NOMO-1 treated with dmso at 0.1 percent for 144 hours (cell line): ENCODE measurements around the gene RASSF8.

Source experiments
- DNase-seq: peaks from one replicate; lab custom pipeline; 2025; ENCODE audit not compliant: unreplicated experiment; lab: John Stamatoyannopoulos, UW

Gene RASSF8

DNA sequence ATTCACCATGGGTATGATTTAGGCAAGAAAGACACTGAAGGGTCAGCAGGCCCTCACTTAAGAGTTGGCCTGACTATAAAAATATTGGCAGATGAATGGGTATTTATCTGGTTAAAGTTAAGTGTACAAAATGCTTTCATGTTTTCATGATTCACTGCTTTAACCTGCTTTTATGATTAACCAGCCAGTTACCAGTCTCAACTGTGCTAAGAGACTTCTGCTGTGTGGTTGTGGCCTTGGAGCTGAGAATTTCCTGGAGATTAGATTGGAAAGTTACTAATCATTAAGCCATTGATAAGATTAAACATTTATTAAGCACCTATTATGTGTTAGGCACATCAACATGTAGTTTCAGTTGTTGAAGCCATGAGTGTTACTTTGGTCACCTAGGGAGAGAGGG is 68.9 kb downstream of the RASSF8 start:
- no peak for DNase-seq

DNA sequence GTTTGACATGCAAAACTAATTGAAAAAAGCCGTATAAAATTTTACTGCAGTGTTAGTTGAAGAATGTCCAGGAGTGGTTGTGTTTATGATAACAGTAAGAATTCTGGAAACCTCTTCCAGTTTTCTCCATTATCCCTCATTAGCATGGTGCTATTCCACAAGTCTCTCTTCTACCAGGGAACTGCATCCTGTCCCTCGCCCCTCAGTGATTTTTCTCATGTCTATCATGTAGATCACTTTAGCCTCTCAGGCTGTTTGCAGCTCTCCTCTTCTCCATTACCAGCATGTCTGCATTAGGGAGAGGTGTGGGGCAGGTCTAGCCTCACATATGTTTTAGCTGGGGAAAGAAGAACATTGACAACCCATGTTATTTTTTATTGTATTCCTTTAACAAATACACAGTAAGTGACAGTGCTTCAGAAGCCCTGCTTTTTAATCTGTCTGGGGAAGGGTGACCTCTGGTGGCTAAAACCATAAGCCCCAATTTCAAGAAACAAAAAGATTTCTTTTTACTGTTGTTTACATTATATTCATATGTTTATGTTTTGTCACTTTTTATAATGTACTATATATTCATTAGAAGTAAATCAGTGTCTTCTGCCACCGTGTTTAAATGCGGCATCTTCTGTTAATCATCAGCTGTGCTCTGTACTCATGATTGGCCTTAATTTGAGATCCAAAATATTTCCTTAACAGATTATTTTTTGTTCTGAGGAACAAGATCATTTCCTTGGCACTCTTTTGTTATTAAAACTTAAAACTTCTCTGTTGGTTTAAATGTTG is 70.7 kb downstream of the RASSF8 start:
- DNase-seq = no peak

DNA sequence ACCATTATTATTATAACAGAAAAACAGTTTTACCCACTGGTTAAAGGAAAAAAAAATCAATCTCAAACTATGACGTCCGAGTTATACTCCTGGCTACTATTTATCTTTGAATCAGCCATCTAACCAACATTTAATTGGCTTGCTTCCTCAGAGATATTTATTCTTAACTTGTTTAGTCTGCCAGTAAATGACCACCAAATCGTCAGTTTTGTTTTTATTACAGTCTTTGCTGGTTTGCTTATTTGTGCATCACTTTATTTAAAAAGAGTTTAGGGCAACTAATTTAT is 71.2 kb downstream of the RASSF8 start:
- DNase-seq = no peak

DNA sequence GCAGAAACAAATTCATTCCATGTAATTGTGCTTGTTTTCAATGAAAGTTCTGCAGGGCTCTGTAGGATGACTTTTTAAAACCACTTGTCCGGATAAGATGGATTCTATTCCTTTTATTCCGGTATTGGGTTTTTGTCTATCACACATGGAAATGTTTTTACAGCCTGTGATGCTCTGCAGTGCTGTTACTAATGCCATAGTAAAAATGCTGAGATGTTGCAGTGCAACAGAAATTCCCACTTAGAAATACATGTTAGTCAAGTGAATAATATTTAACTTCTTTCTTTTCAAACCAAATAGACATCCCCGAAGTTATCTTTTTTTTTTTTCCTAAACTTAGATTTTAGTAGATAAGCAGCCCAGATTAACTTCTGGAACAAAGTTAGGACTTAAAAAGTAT is 71.9 kb downstream of the RASSF8 start:
- no peak for DNase-seq

DNA sequence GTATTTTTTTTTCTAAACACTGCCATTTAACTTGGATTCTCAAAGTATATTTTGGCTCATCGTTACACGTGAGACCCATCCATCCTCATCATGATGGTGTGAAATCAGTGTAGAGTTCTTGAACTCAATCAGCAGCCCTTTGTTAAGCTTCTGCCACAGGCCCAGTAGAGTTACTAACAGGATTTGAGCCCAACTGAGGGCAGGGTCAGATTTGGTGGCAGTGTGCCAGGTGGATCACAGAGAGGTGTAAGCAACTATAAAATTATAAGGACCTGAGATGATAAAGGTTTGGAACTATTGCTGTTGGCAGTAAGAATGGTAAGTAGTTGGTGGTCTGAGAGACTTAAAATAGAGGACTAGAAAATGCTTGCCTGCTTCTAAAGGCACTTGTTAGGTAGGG is 72.8 kb downstream of the RASSF8 start:
- no peak for DNase-seq

DNA sequence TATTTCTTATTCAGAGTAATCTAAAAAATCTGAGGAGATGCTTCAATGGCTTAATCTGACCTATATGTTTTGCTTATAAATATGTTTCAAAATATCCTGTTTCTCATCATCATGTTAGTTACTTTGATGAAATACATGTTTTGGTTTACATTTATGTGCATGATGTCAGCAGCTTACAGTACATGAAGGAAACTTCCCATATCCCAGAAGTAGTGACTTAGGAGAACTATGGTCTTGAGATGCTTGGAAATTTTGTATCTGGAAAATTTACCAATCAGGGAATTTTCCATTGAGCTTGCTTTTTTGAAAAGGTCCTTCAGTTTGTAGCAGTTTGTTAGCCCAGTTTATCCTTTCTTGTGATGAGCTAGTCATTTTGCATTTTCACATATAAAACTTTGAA is 73.3 kb downstream of the RASSF8 start:
- no peak for DNase-seq

DNA sequence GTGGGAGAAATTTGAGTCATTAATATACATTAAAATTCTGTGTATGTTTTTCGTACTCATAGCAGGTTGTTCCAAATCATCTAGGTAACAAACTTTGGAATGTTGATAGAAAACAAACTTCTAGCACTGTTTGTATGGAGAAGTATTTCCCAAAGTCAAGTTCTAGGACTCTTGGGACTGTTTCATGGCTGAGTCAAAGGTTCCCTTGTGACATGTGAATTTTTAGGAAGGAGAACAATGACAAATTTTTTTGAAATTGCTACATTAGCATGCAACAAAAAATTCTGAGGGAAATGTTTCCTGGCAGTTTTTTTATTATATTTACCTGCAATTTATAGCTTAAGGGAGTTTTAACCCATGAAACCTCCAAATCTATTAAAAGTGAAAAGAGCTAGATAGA is 73.8 kb downstream of the RASSF8 start:
- no peak for DNase-seq

DNA sequence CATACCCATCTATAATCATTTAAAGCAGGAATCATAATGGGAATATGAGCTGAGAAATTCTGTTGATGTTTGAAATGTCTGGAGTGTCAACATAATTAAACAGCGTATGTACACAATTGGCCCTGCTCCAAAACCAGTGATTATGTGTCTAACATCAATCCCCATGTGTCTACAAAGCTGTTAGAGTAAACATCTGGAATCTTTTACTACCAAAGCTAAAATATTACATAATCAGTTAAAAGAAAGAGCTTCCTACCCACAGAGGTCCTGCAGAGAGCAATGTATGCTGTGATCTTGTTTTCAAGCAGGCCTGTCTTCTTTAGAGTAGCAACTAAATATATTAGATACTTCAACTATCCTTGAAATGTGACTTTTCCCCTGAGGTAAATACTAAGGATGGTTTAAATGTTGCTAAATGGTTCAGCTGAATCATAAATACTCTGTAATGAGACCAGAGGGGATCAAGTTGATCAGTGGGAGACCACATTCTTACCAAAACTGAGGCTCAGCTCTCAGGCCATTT is 74.3 kb downstream of the RASSF8 start:
- no peak for DNase-seq

DNA sequence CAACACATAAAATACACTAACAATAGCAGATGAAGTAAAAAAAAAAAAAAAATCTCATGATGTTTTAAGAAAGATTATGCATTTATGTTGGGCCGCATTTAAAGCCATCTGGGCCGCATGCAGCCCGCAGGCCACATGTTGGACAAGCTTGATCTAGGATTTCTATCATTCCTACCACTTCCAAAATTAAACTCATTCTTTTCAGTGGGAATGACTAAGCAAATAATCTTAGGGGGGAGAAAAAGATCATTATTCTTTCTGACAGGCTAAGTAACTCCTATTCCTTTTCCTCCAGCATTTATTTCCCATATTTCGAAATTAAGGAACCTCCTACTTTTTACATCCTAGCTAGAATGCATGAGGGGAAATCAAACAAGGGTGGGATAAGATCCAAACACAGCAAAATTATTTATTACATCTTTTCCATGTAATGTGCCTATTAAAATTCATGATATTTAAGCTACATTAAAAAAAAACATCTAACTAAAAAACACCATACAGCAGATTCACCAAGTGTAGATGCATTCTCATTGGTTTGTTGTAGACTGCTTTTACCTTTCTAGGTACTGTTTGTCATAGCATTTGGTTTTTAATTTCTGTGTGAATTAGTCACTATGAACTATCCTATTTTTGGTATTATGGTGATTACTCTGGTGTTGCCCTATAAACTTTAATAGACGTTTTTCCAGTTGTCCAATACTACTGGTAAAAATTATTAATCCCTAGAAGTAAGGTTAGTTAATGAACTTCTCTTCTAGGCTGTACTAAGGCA is 76.1 kb downstream of the RASSF8 start:
- no peak for DNase-seq

DNA sequence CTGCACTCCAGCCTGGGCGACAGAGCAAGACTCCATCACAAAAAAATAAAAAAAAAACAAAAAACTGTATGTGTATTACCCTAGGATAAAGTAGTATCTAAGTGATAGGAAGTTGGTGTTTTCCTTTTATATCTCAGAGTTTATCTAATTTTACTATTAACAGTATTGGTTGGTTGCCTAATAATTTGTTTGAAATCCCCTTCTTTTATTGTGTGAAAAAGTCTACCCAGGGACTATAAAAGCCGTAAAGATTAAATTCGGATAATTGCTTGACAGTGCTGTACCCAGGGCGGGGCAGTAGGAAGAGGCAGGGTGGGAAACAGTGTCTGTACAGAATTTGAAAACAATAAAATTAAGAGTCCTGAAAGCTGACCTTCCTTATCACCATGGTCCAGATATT is 78.4 kb downstream of the RASSF8 start:
- DNase-seq = no peak

DNA sequence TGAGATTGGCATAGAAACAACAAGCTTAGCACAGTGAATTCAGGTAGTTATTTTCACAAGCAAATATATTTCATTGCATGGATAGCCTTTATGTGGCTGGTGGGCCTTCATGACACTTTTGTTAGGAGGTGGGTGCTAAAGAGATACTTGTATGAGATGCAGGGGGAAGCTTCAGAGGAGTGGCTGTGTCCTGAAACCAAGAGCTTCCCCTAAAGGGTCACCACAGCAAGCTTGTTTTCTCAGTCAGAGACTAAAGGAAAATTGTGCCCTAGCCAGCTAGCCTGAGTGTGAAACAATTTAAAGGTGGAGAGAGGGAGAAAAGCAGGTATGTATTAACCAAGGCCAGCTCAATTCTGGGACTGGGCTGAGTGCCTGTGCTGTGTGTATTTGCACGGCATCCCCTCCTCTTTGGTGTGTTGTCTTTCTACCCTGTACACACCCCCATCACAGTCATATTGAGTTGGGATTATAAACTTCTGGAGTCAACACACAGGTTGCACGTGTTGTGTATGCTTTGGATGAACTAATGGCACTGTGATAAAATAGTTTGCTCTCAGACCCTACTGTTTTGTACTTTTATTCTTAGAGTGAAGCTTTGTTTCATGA is 79.2 kb downstream of the RASSF8 start:
- no peak for DNase-seq

DNA sequence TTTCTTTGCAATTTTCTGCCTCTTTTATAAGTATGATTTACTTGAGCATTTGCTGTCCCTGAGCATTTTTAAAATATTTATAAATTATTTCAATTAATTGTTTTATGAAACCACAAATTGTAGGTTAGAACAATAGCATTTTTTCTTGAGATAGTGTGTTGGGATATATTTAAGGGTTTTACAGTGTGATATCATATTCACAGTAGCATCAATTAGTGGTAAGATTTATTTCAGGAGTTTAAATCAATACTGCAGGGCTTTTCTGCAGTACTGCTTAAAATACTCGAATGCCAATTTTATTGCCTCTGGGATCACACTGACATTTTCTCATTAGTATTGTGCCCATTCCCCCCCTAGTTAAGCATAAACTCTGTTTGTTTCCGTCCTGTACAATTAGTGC is 84.2 kb downstream of the RASSF8 start:
- no peak for DNase-seq

DNA sequence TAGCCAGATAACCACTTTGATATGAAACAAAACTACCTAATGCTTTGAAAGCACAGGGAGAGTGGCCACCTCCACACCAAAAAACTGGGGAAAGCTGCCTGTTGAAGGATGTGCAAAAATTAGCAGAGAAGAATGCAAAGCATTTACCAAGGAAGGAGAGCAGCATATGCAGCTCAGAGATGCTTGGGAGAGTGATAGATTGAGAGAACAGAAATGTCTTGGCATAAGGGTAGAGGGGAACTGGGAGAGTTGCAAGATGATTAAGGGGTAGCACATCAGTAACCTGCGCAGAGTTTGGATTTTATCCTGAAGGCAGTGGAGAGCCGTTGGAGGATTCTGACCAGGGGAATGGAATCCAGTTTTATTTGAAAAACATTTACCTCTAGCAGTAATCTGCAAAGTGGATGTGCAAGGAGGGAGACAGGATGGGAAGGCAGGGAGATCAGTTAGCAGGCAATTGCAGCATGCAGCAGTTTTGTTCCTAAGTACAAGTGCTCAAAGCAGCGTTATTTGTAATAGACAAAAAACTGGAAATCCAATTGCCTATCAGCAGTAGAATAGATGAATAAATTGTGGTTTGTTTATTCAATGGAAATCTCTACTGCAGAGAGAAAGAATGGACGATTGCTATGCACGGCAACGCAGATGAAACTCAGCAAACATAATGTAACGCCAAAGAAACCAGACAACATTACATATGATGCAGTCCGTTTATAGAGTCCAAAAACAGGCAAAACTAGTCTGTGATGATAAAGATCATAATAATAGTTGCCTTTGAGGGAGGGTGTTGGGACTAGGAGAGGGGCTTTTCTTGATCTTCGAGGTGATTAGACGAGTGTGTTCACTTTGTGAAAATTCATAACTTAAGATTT is 84.9 kb downstream of the RASSF8 start:
- no peak for DNase-seq

DNA sequence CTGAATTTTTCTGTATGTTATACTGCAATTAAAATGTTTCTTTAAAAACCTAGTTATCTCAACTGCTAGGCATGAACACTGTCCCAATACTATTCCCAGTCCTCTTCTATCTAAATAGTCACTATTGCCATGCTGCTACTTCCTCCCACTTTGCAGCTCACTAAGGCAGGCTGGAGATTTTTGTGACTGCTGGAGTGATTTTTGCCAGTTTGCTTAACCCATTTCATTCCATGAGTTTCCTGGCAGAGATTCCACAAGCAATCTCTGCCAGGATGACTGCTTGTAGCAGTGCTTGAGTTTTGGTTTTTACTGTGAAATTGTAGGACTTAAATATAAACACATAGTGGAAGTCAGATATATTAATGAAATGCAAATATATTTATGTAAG is 85.5 kb downstream of the RASSF8 start:
- no peak for DNase-seq

DNA sequence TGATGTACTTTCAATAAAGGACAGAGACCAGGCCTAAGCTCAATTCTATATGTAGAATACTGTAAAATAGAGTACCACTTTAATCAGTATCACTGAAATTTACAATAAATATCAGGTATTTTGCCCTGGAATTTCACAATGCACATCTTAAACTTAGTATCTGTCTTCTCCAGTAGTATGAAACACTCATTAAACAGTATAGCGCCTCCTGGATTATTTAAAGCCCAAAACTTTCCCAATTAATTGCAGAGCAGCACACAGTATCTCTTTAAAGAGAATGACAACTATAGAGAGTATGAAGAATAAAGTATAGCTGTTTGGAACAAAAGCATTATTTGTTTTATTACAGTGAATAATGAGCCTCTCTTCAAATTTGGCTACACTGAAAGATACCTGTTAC is 86.1 kb downstream of the RASSF8 start:
- no peak for DNase-seq

DNA sequence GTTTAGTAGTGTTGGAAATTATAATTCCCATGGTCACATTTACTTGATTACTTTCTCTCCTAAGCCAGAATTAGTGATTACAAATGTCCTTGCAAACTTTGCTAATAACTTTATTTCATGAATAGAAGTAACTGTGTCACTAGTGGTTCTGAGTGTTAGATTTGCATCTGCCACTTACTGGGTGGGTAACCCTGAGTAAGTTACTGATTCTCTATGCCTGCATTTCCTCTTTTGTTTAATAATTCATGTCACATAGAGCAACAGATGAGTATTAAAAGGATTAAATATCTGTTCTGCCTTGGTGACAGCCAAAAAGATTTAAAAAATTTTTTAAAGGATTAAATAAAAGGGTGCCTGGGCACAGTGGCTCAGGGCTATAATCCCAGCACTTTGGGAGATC is 87.7 kb downstream of the RASSF8 start:
- no peak for DNase-seq

DNA sequence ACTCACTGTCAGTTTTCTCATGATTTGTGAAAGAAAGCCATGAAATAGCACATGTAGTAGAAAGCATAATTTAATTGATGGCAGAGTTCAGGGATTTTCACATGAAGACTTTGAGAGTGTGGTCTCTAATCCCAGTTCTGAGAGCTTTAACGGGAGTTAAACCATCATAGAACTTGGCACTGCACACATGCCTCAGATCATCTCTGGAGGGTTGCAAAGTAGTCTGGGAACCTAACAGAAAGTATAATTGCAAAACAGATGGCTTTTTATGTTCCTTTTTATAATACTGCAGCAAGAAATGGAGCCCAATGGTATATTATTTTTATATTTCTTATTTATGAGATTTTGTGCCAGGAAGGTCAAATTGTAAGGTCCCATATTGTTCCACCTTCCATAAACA is 88.4 kb downstream of the RASSF8 start:
- DNase-seq = no peak

DNA sequence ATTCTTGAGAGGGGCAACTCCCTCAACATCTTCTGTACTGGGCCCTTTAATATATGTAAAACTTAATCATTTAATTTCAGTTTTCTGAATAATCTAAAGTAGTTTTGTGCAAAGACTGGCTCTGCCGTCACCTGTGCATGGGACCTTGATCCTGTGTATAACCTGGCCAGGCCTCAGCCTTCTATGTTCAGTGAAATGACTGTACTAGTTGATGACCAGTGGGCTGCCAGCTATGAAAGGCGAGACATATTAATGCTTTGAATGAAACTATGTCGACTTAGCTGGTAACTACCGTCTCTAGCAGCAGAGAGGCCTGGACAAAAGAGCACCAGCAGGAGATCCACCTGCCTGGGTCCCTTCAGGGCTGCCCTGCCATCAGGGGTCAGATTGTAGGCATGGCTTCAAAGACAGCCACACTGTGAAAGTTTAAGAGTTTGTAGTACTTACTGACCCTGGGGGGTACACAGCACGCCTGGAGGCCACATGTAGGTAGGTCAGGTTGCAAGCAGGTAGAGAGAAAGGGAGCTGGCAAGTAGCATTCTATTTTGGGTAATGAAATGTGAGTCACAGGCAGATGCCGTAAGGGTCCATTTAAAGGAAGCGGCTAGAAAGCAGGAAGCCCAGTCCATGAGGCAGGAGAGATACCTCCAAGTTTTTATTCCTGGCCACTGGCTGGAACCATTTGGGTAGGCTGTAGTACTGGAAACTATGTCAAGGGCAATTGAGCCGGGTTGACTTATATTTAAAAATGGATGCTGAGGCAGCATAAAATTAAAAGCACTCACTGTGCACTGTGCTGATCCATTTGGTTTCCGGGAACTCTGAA is 89.1 kb downstream of the RASSF8 start:
- no peak for DNase-seq

DNA sequence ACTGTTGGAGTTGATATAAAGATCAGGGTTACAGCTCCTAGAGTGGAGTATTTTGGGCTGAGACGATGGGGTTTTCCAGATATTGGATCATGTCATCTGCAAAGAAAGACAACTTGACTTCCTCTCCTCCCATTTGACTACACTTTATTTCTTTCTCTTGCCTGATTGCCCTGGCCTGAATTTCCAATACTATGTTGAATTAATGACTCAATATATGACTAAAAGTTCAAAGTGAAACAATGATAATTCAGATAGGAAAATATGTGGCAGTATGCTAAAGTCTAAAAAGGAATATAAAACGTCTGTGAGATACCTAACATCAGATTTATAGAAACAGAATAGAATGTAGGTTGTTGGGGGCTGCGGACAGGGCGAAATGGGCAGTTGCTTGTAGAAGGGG is 94.2 kb downstream of the RASSF8 start:
- DNase-seq = no peak

DNA sequence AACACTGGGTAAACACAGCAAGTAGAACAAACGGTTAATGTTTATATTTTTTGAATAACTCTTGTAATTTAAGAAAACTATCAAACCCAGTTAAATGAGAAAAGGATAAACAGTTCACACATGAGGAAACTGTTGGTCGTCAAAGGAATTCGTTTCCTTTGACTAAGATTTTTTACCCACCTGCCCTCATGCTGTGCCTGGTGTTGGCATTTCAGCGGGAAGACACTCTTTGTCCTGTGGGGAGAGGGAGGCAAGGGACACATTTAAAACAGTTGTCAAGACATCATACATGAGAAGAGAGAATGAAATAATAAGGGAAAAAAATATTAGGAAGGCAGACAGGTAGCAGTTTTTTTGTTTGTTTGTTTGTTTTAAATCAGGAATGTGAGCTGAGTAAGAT is 95.9 kb downstream of the RASSF8 start:
- no peak for DNase-seq
